Measurements from ENCODE around the gene ZSWIM7.
"Not testable (repeated sequence)": the region's sequence is repeated elsewhere in the genome, so short reads cannot be mapped to it uniquely, and the experiment has no call there.

ZSWIM7 gene

DNA sequence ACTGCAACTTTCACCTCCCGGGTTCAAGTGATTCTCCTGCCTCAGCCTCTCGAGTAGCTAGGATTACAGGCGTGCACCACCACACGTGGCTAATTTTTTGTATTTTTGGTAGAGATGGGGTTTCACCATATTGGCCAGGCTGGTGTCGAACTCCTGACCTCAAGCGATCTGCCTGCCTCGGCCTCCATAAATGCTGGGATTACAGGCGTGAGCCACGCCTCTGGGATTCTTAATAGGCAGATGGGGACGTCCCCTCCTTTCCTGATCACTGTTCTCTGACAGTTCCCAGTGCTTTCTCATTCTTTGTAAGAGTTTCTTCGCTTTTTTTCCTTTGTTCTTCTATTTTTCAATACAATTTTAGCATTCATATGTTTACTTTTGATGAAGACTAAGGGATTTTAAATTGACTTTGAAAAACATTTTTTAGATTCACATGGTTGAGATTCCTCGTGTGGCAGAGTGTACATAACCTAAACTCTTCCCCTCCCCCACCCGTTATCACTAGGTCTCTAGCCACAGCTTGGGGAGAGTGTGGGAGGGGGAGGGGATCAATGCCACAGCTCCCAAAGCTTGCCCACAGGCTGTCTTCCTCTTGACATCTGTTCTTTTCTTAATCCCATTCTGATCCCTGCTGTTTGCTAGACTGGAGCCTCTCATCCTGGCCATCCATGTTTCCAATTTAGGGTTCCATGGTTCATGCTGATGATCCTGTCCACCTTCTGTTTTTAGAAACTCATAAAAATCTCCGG lies 43.5 kb downstream of the ZSWIM7 start:
- DNase-seq, result no peak

DNA sequence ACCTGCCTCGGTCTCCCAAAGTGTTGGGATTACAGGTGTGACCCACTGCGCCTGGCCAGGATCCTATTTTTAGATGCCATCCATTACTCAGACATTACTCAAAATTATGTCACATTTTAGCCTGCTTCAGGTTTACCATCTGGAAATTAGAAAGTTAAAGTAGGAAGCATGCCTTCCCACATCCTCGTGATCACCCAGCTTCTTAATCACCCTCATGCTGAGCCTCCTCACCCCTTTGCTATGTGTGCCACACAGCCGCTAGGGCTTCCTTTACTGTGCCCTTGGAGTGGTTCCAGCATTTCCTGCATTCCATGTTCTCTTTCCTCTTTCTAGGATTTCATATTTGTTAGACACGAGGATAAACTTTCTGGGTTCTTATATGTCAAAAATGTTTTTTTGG lies 45.3 kb downstream of the ZSWIM7 start:
- DNase-seq, result no peak

DNA sequence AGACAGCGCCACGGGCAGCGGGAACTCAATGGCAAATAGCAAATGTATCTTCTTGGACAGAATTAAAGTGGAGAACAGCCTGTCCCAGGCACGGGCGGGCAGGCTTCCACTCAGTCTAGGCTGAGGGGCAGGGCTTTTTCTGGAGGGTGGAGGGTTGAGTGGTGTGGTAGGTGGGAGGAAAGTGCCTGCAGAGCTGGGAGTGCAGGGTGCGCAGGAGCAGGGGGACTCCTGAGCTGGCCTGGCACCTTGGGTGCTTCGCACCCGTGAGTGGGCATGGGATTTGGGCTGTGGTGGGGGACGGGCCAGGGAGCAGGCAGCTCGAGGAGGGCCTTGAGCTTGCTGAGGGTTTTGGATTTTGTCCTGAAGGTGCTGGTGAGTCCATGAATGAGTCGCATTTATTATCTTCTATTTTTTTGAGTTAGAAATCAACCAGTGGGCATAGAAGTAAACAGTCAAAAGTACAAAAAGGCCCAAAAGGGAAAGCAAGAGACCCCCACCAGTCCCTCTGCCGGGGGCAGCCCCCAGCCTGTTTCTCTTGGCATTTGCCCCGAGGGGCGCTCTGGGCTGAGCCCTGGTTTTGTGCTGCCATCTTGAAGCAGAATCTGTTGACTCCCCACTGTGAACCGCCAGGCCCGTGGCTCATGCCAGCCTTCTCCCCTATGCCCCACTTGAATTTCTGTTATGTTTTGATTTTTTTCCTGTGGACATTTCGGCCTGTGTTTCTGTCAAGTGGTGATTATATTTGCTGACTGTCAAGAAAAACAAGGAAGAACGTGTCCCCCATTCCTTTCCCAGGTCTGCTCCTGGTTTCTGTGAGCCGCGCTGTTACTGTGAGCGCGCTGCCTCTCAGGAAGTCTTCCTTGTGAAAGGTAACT lies 46.4 kb downstream of the ZSWIM7 start:
- no peak for DNase-seq

DNA sequence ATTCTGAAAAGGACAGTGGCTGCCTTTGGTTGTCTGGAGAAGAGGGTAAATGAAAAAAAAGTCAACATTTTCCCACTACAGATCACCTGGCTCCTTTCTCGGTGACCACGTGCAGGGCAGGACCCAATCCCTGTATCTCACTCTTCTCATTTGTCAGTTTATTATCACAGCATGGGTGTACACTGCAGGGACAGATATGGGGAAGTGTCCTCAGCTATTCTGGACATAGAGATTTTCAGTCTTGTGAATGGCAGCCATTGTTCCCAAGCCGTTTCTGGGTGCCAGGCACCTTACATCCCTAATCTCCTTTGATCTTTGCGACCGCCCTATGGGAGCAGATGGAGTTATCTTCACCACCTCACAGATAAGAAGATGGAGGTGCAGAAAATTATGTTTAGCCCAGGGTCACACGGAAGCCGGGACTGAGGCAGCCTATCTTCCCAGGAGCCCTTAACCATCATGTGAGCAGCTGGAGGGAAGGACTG lies 47.4 kb downstream of the ZSWIM7 start:
- DNase-seq, result no peak

DNA sequence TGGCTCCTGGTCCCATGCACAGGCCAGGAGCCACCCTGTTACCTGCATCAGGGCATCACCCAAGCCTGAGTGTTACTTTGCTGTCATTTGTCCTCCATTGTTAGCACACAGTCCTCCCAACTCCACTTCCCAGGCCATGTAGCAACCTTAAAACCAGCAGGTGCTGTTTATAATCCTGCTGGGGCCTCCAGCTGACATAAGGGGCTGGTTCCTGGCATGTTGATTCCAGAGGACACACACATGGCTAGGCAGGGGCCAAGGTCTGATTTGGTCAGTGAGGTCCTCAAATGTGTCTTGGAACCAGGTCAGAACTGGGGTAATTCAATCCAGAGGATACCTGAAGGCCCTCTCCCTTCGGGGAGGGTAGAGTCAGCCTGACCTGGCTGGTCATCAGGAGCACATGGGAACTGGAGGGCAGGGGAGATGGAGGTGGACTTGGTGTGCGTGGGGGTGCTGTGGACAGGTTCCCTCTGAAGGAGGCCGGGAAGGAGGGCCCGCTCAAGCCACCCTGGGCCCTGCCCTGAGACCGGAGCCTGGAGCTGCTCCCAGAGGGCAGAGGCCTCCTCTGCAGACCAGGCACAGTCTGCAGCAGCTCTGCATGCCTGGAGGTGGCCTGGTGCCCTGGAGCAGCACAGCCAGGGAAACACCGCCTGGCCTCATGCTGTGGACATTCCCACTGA lies 48.0 kb downstream of the ZSWIM7 start:
- DNase-seq, result no peak

DNA sequence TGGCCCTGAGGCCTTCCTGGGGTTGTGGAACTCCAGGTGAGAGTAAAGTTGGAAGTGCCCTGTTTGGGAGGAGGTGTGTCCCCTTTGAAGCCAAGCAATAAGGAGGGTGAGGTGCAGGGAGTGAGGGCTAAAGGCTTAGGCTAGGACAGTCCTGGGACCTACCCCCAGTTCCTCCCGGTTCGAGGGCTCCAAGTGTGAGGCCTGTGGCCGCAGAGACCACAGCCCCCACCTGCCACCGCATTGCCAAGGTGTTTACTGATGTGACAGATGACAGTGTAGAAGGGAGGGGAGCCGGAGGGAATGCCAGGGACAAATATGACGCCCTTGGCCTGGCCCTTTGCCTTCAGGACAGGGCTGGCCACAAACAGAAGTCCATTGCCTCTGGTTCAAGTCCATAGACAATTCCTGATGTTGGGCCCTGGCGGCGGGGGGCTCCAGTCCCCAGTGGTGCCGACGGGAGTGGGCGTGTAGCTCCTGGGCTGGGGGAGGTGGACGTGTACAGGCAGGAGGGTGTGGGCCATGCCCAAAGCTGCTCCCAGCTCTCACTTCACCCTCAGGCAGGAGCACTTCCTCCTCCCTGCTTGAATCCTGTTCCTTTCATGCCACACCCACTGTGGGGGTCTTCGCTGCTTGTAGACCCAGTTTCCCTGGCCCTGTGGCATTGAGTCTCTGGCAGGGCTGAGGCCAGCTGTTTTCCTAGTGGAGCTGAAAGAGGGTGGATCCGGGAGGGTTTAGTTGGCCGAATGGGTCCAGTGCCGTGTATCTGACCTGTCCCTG lies 51.3 kb downstream of the ZSWIM7 start:
- DNase-seq, result no peak

DNA sequence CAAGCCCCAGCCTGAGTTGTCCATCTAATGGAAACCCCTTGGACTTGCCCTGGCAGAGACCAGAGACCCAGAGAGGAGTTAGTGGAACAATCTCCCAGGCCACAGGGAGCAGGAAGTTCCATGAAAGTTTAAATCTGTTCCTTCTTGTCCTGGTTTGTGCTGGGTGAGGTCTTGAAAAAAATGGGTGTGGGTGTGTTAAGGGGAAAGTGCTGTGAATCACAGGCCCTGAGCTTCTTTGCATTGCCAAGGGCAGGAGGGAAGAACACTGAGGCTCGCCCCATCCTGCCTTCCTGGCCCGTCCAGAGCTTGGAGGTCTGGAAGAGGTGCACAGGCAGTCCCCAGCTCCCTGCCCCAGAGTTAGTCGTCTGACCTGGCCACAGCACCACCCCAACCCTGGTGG lies 52.2 kb downstream of the ZSWIM7 start:
- DNase-seq, result no peak

DNA sequence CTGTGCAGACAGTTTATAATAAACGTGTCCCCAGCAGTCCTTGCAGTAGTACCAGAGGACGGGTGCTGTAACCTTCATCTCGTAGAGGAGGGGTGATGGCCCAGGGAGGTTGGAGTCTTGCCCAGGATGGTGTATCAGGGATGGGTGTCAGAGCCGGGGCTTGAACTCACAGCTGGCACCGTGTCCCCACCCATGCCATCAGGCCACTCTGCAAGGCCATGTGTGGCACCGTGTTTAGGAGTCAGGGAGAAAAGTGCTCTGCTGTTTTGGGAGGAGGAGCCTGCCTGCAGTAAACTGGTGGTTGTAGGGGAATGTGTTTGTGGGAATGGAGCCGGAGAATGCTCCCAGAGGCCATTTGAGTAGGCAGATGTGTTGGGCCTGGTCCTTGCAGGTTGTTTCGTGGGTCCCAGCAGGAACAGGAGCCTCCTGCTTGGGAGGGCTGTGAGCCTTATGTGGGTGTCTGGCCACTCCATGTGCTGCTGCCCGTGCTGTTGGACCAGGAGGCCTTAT lies 52.8 kb downstream of the ZSWIM7 start:
- no peak for DNase-seq

DNA sequence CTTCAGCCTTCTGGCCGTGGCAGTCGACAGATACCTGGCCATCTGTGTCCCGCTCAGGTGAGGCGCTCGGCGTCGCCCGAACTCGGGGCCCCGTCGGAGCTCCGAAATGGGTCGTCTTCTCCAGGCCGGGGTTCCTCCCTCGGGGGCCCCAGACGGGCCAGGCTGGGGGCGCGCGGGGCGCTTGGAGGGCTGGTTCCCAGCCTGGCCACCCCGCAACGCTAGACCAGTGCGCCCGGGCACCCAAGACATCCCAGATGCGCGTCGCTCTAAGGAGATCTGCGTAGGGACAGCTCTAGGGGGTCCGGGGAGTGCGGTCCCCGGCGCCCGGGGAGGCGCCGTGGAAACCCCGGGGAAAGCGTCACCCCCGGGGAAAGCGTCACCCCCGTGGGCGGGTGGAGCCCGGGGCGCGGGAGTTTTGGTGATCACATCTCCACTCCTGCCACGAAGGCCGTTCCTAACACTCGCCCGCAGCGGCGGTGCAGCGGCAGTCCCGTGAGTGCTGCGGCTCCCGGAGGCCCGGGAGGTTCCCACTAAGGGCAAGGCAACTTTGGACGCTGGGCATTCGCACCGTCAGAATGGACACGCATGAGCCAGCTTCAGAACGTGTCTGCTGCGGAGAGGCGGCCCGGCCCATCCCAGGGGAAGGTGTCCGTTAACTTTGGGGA lies 53.8 kb downstream of the ZSWIM7 start:
- DNase-seq, result peak; percentile 43 to 62

DNA sequence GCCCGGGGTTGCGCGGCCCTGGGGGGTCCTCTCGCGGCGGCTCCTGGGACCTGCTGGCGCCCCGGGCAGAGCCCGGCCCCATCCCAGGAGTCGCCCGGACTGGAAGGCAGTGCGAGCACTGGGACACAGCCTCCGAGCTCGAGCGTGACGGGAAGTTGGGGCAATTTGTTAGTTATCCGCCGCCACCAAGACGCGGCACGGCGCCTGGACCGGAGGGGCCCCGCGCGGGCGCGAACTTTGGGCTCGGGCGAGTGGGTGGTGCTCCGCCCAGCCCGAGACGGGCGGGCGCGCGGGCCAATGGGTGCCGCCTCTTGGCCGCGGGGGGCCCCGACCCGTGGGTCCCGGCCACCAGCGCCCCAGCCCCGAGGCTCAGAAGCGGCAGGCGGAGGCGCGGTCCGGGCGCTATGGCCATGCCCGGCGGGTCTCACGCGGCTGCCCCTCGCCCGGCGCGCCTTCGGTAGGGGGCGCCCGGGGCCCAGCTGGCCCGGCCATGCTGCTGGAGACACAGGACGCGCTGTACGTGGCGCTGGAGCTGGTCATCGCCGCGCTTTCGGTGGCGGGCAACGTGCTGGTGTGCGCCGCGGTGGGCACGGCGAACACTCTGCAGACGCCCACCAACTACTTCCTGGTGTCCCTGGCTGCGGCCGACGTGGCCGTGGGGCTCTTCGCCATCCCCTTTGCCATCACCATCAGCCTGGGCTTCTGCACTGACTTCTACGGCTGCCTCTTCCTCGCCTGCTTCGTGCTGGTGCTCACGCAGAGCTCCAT lies 54.6 kb downstream of the ZSWIM7 start, which contains the start of gene ADORA2B:
Gene ADORA2B, plus strand, starts transcription at position 372 of the 768 bp plus-strand sequence. Its CDS starts 119 bp downstream, at position 491.
- peak; percentile 26 to 46 for DNase-seq

DNA sequence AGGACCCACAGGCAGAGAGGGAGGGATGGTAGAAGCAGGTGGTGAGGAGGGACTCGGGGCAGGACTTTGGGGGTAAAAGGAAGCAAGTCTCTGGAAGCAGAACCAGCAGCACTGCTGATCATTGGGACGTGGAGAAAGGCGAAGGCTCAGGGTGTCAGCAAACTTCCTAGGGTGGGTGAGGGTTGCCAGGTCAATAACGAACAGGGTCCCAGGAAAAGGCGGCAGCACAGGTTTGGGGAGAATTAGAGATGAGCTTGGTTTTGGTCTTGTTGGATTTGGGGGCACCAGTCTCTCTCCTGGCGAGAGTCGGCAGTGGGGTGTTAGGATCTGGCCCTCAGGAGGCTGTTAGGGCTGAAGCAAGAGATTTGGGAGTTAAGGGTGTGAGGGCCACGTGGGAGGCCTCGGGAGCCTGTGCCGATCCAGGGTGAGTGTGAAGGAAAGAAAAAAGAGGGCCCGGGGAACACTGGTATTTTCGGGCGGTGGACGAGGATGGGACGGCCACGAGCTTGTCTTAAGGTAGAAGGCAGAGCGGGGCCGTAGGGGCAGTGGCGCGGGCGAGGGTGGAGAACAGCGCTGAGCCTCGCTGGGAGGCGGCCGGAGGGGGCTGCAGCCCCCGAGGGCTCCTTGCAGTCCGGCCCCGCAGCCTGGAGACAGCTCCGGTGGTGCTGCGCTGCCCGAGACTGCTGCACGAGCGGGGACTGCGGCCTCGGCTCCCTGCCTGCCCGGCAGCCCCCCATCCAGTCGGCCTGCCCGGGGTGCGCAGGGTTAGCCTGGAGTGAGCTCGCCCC lies 55.3 kb downstream of the ZSWIM7 start:
- no peak for DNase-seq

DNA sequence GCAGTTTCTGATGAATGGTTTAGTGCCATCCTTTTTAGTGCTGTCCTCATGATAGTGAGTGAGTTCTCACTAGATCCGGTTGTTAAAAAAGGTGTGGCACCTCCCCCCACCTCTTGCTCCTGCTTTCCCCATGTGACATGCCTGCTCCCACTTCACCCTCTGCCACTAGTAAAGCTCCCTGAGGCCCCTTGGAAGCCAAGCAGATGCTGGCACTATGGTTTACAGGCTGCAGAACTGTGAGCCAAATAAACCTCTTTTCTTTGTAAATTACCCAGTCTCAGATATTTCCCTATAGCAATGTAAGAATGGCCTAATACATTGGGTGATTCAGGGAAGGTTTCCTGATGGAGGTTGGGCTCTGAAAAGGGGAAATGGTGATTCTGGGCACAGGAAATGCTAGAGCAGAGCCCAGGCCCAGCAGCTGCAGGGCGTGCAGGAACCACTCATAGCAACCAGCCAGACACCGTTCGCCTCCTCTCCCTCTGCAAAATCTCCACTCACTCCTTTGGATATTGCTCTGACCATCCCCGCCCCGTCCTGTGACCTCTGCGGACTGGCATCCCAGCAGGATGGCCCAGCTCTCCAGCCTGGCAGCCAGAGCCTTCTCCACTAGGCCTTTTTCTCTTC lies 57.2 kb downstream of the ZSWIM7 start:
- DNase-seq, result no peak

DNA sequence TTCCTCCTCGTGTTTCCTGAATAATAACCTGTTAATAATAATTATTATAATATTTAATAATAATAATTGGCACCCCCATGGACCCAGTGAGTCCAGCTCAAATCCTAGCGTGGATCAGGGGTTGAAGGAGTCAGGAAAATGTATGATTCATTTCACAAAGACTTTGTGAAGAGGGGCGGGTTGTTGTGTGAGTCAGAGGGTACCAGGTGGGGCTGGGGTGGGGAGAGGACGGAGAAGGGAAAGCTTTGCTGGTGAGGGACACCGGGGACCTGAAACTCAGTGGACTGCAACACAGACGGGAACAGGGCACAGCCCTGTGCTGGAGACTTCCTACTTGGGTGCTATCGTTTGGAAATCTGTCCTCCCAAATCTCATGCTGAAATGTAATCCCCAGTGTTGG lies 57.7 kb downstream of the ZSWIM7 start:
- no peak for DNase-seq

DNA sequence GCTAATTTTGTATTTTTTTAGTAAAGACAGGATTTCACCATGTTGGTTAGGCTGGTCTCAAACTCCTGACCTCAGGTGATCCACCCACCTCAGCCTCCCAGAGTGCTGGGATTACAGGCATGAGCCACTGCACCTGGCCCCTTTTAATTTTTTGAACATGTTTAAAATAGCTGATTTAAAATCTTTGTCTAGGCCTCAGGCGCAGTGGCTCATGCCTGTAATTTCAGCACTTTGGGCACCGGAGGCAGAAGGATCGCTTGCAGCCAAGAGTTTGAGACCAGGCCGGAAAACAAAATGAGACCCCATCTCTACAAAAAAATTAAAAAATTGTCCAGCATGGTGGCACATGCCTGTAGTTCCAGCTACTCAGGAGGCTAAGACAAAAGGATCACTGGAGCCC lies 63.0 kb downstream of the ZSWIM7 start:
- DNase-seq, result not testable (repeated sequence)

DNA sequence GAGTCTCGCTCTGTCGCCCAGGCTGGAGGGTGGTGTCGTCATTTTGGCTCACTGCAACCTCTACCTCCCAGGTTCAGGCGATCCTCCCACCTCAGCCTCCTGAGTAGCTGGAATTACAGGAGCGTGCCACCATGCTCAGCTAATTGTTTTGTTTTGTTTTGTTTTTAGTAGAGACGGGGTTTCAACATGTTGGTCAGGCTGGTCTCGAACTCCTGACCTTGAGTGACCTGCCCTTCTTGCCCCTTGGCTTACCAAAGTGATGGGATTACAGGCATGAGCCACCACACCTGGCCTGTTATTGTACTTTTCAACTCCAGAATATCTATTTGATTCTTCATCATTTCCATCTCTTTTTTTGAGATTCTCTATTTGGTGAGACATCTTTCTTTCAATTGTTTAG lies 63.6 kb downstream of the ZSWIM7 start:
- no peak for DNase-seq

DNA sequence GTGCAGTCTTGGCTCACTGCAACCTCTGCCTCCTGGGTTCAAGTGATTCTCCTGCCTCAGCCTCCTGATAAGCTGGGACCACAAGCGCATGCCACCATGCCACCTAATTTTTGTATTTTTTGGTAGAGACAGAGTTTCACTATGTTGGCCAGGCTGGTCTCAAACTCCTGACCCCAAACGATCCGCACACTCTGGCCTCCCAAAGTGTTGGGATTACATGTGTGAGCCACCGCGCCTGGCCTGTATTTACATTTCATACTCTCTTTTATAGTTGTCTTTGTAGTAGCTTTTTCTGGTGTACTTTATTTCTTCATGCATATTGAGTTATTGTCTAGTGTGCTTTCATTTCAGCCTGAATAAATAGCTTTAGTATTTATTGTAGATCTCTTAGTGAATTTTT lies 64.6 kb downstream of the ZSWIM7 start:
- no peak for DNase-seq

DNA sequence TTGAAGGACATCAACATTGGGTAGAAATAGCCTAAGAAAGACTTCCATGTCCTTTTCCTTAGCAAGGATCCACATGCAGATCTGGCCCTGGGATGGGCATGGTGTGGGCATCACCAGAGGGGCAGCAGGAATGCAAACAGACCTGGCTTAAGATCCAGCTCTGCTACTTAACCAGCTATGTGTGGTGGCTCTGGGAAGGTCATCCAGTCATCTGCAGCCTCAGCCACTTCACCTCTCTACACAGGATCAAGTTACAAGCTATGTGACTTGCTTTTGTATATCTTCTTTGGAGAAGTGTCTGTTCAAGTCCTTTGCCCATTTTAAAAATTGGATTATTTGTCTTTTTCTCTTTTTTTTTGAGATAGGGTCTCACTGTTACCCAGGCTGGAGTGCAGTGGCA lies 68.1 kb downstream of the ZSWIM7 start:
- DNase-seq, result no peak

DNA sequence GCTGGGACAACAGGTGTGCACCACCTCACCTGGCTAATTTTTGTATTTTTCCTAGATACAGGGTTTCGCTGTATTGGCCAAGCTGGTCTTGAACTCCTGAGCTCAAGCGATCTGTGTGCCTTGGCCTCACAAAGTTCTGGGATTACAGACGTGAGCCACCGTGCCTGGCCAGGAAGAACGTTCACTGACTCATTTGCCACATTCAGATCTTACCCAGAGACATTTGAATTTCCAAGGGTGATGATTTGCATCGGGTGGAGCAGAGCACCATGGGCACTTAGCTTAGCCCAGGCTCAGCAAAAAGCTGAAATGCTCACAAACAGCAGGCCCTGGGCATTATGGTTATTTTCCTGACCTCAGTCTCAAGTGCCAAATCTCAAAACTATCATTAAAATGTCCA lies 69.1 kb downstream of the ZSWIM7 start:
- DNase-seq, result no peak

DNA sequence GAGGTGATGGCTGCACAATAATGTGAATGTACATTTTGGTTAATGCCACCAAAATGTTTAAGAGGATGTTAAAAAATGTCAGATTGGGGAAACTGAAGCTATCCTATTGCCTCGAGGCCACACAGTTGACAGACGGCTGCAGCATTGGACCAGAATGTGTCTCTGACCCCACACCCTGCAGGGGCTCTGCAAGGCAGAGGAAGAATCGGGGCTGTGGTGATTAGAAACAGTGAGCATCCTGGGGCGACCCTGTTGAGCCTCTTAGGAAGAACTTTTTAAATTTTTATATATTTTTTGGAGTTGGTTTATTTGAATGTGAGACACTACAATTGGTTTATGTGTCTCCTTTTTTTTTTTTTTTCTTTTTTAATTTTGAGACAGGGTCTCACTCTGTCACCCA lies 69.6 kb downstream of the ZSWIM7 start:
- DNase-seq, result no peak
